Panc1 (cell line): ENCODE results near the gene IRF8. TPM values are rescaled to one million over a fixed set of nuclear protein-coding genes. Genes with fewer than 3 reads are reported as not detected.

ENCODE experiments used
- ATAC-seq: fragments of 200-7000 bp; cut with Tn5 transposase; 2 replicates; pipeline ENCODE4 v1.9.1; 2020; ENCODE audit warnings: mild to moderate bottlenecking, moderate library complexity
- BruUV-seq: library from RNA; stranded (reverse); fragments of 400-500 nt; replicated peaks from 2 replicates; lab custom pipeline; 2021; lab: Mats Ljungman, UMichigan
- CTCF ChIA-PET: fragments of 300-600 bp; sonication (Branson Sonifier 250); formaldehyde crosslinking; loops from one replicate; lab custom pipeline; 2022; ENCODE audit warnings: antibody characterized with exemption; lab: Charles Lee
- POLR2A ChIA-PET: fragments of 300-600 bp; sonication (Branson Sonifier 250); formaldehyde crosslinking; loops from one replicate; lab custom pipeline; 2022; ENCODE audit warnings: antibody characterized with exemption; lab: Charles Lee
- DNase-seq: peaks from one replicate; pipeline ENCODE4 v3.0.0-alpha.2; 2010; ENCODE audit warnings: low read depth, low spot score
- H3K27ac ChIP-seq: 2 replicates; pipeline ENCODE4 v1.5.1; 2011; ENCODE audit warnings: mild to moderate bottlenecking, low read length, inconsistent platforms
- H3K27me3 ChIP-seq: fragments of 200-500 bp; sonication (Bioruptor generic); 2 replicates; pipeline ENCODE4 v1.6.0; 2014; ENCODE audit warnings: low read length, inconsistent platforms; ENCODE audit not compliant: control insufficient read depth, insufficient read depth
- H3K36me3 ChIP-seq: fragments of 200-500 bp; sonication (Bioruptor generic); 2 replicates; pipeline ENCODE4 v1.5.1; 2014; ENCODE audit warnings: inconsistent platforms, mild to moderate bottlenecking, low read length, moderate library complexity; ENCODE audit not compliant: control insufficient read depth, insufficient read depth
- H3K4me1 ChIP-seq: 2 replicates; pipeline ENCODE4 v1.5.1; 2011; ENCODE audit warnings: inconsistent platforms, mild to moderate bottlenecking, low read length, moderate library complexity; ENCODE audit not compliant: control insufficient read depth, insufficient read depth
- H3K4me3 ChIP-seq, 2 experiments: 2 replicates each; pipeline ENCODE4 v1.5.1; 2011 to 2012; ENCODE audit warnings: low read depth in 2 of 2, low read length in 2 of 2, mild to moderate bottlenecking in 2 of 2, inconsistent platforms in 1 of 2, moderate library complexity in 1 of 2
- H3K9me3 ChIP-seq: fragments of 200-500 bp; sonication (Bioruptor generic); 2 replicates; pipeline ENCODE4 v1.5.1; 2014; ENCODE audit warnings: low read depth, mild to moderate bottlenecking, inconsistent platforms, low read length, moderate library complexity; ENCODE audit not compliant: control insufficient read depth, insufficient read depth
- CTCF ChIP-seq: fragments of 450-650 bp; IDR thresholded peaks from 2 replicates; pipeline ENCODE4 v1.5.1; 2017; ENCODE audit warnings: mild to moderate bottlenecking
- POLR2AphosphoS5 ChIP-seq: IDR thresholded peaks from 2 replicates; pipeline ENCODE4 v1.6.1; 2012; ENCODE audit warnings: mild to moderate bottlenecking, low read depth, low read length, moderate library complexity
- REST ChIP-seq, 2 experiments: IDR thresholded peaks; 2 replicates each; pipeline ENCODE4 v1.6.1; 2011 to 2012; ENCODE audit warnings: low read depth in 2 of 2, control low read depth in 1 of 2, low read length in 1 of 2, mild to moderate bottlenecking in 1 of 2, moderate library complexity in 1 of 2; ENCODE audit not compliant: insufficient read depth in 1 of 2
- SIN3A ChIP-seq: IDR thresholded peaks from 2 replicates; pipeline ENCODE4 v1.6.1; 2012; ENCODE audit warnings: low read depth, mild to moderate bottlenecking, low read length, moderate library complexity, borderline replicate concordance; ENCODE audit not compliant: insufficient read depth
- TCF7L2 ChIP-seq: IDR thresholded peaks from 2 replicates; pipeline ENCODE4 v1.6.1; 2011; ENCODE audit warnings: mild to moderate bottlenecking, low read depth, low read length, inconsistent platforms
- in situ Hi-C: cut with HindIII; loops from 2 replicates; pipeline ENCODE4 v1.10.0; 2016; ENCODE audit warnings: low sequenced_read_pairs, low pct_unique_long_range_greater_than_20kb
- intact Hi-C: fragments of 100-400 bp; cut with micrococcal nuclease; formaldehyde crosslinking; loops from one replicate; pipeline ENCODE4 v1.10.0; 2022; ENCODE audit not compliant: unreplicated experiment
- total RNA-seq: library from RNA; stranded (reverse); gene quantifications from one replicate; pipeline ENCODE4 v1.2.1, GENCODE V29; 2021; ENCODE audit not compliant: unreplicated experiment

The IRF8 gene
- total RNA-seq, 1 experiment from 2014 or later: 0.62 TPM

DNA sequence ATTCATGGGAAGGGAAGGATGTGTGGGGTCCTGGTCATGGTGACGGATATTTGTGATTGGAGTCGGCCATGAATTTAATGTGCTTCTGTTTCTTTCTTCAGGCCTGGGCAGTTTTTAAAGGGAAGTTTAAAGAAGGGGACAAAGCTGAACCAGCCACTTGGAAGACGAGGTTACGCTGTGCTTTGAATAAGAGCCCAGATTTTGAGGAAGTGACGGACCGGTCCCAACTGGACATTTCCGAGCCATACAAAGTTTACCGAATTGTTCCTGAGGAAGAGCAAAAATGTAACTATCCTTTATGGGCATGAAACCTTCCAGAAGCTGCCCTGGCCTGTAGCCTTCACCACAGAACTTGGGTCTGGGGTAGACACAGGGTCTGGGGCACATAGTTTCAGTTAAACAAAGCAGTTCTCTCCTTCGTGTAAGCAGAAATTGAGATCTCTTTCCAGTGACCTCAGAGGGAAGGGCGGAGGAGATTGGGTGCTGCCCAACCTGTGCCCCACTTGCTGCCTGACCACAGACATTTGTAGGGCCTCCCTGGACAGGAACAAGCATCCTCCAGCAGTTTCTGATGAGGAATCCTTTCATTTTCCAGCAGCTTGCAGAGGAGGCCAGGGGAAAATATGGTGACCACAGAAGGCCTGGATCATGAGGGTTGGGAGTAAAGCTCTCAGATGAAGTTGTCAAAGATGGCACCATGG is 10.1 kb downstream of the IRF8 start:
- BruUV-seq: no TSS peak
- H3K4me3 ChIP-seq: no peak overlapping the region
- CTCF ChIA-PET: no interaction called here
- ATAC-seq: no peak
- H3K9me3 ChIP-seq: no peaks in the 10 kb centered on the region
- in situ Hi-C loops: no loop called here
- no peak for DNase-seq
- no peak for TF ChIP-seq SIN3A
- no peak for TF ChIP-seq TCF7L2
- no peak for TF ChIP-seq REST (IDR thresholded peaks at IDR 0.05; ENCODE audit: insufficient read depth in 1 of 2, low read depth in 2 of 2, low read length in 1 of 2)
- TF ChIP-seq CTCF: no peak
- TF ChIP-seq POLR2AphosphoS5: no peak
- no peaks in the 10 kb centered on the region for H3K36me3 ChIP-seq
- intact Hi-C loops: no loop called here
- no peak overlapping the region for H3K27ac ChIP-seq
- H3K4me1 ChIP-seq: no peaks in the 10 kb centered on the region
- POLR2A ChIA-PET: no interaction called here
- no peaks in the 10 kb centered on the region for H3K27me3 ChIP-seq

DNA sequence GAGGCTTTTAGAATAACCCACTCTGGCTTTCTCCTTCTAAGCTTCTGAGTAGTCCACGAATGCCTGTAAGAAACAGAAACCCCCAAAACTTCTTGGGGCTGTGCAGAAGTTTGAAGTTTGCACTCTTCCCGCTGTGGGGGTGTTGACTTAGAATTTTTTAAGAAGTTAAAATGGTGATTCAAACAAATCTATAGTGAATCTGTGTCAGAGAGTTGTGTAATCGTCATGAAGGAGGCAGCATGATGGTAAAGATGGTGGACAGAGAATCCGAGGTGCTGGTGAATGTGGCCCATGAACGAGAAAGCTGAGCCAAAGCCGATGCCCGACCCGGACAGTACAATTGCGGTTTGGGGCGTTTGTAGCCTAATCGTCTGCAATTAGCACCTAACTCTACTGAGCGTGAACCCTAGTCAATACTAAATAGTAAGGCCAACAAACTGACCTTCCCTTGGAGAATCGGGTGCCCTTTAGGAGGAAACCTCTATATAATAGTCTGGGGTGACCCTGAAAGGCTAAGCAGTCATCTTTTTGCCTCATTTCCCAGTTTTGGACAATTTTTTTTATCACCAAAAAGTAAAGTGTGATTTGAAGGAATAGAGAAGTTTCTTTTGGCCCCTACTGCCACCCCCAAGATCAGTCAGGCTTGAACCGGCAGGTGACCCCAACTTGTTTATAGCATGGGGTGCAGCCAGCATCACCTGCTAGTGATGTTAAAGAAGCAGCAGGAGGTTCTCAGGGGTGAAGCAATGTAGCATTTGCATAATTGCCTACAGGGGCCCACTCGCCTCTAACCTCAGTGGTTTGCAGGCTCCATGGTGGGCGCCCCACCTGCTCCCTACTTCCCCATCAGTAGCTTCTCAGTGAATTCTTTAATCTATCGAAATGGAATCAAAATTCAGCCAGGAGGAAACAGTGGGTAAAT is 11.2 kb downstream of the IRF8 start:
- no peaks in the 10 kb centered on the region for H3K27me3 ChIP-seq

More for the DNA sequence above, 11.2 kb downstream of the IRF8 start:
- Histone ChIP-seq H3K4me3 (no peak overlapping the region), H3K27ac (no peak overlapping the region), H3K36me3 (no peaks in the 10 kb centered on the region), H3K9me3 (no peaks in the 10 kb centered on the region), H3K4me1 (no peaks in the 10 kb centered on the region)
- ChIA-PET CTCF (no interaction called here), POLR2A (no interaction called here)
- ATAC-seq (no peak), DNase-seq (no peak)
- no TSS peak for BruUV-seq
- in situ Hi-C loops: no loop called here
- intact Hi-C loops: no loop called here
- no peak for TF ChIP-seq CTCF
- no peak for TF ChIP-seq TCF7L2
- TF ChIP-seq POLR2AphosphoS5: no peak
- no peak for TF ChIP-seq SIN3A
- no peak for TF ChIP-seq REST (IDR thresholded peaks at IDR 0.05; ENCODE audit: insufficient read depth in 1 of 2, low read depth in 2 of 2, low read length in 1 of 2)
